Chondrocyte (in vitro differentiated cells): Measurements from ENCODE around the gene RTP1. TPM values are rescaled to one million over a fixed set of nuclear protein-coding genes. Genes with fewer than 3 reads are reported as not detected.
A peak's percentile ranks its signal among the peaks of the same experiment; 100 is the strongest.

Source experiments
- DNase-seq: peaks from one replicate; pipeline ENCODE4 v3.0.0; 2021; ENCODE audit warnings: mixed read lengths, low spot score
- H3K27ac Mint-ChIP-seq: one replicate; pipeline ENCODE4 v1.8.0; 2021; ENCODE audit warnings: mild to moderate bottlenecking, moderate library complexity, mixed read lengths; ENCODE audit not compliant: unreplicated experiment
- H3K27me3 Mint-ChIP-seq: 2 replicates; pipeline ENCODE4 v1.8.0; 2021; ENCODE audit warnings: low read depth, mixed read lengths
- H3K36me3 Mint-ChIP-seq: 2 replicates; pipeline ENCODE4 v1.8.0; 2021; ENCODE audit warnings: low read depth, mixed read lengths
- H3K4me1 Mint-ChIP-seq: 2 replicates; pipeline ENCODE4 v1.8.0; 2021; ENCODE audit warnings: low read depth, mild to moderate bottlenecking, mixed read lengths
- H3K4me3 Mint-ChIP-seq: one replicate; pipeline ENCODE4 v1.8.0; 2021; ENCODE audit warnings: mild to moderate bottlenecking, moderate library complexity, mixed read lengths; ENCODE audit not compliant: unreplicated experiment
- H3K9me3 Mint-ChIP-seq: 2 replicates; pipeline ENCODE4 v1.8.0; 2021; ENCODE audit warnings: low read depth, mixed read lengths
- CTCF ChIP-seq: fragments of 200-600 bp; sonication (generic); IDR thresholded peaks from 2 replicates; pipeline ENCODE4 v1.5.0; 2021; ENCODE audit warnings: antibody characterized with exemption, mild to moderate bottlenecking, moderate library complexity
- total RNA-seq: library from RNA; stranded (reverse); gene quantifications from 3 replicates; pipeline ENCODE4 v1.2.1, GENCODE V29; 2021

The RTP1 gene
- total RNA-seq, 1 donor from 2014 or later = not detected

GRCh38 chr3:187181454-187182170 lies 15.7 kb upstream of the RTP1 start:
- peaks cover 27% of the 10 kb centered on the region for H3K4me1 Mint-ChIP-seq
- no peak overlapping the region for H3K4me3 Mint-ChIP-seq
- H3K27ac Mint-ChIP-seq = no peak overlapping the region
- peaks cover 2% of the 10 kb centered on the region for H3K9me3 Mint-ChIP-seq
- TF ChIP-seq CTCF = no peak
- no peaks in the 10 kb centered on the region for H3K36me3 Mint-ChIP-seq
- peaks cover 4% of the 10 kb centered on the region for H3K27me3 Mint-ChIP-seq
- no peak for DNase-seq

DNA sequence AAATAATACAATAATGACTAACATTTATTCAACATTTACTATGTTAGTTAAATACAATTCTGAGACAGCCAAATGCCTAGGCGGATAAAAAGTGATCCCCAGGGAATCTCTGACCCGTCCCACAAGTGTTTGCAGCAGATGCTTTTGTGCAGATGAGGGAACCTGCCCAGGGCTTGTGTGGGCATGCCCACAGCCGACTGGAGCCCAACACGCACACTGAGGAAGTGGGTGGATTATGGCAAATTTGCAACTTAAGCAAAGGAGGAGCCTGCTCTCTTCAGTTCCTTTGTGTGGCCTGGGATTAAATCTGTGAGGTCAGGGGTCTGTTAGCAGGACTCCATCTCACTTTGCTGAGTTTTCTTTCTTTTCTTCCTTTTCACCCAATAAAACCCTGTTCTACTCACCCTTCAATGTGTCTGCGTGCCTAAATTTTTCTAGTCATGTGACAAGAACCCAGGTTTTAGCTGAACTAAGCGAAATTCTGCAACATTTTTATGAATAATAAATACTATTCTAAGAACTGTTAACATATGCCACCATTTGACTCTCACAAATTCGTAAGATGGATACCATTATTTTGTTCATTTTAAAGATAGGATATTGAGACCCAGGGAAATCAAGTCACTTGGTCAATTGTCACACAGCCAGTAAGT lies 13.9 kb upstream of the RTP1 start:
- DNase-seq = no peak
- no peak overlapping the region for H3K27ac Mint-ChIP-seq
- TF ChIP-seq CTCF = no peak
- peaks cover 43% of the 10 kb centered on the region for H3K4me1 Mint-ChIP-seq
- peaks cover 2% of the 10 kb centered on the region for H3K9me3 Mint-ChIP-seq
- H3K36me3 Mint-ChIP-seq = no peaks in the 10 kb centered on the region
- peaks cover 4% of the 10 kb centered on the region for H3K27me3 Mint-ChIP-seq
- H3K4me3 Mint-ChIP-seq = no peak overlapping the region

- Mint-ChIP-seq H3K4me1 (peaks cover 45% of the 10 kb centered on the region), H3K9me3 (peaks cover 2% of the 10 kb centered on the region), H3K27ac (no peak overlapping the region), H3K36me3 (no peaks in the 10 kb centered on the region), H3K4me3 (no peak overlapping the region), H3K27me3 (peaks cover 4% of the 10 kb centered on the region)
- TF ChIP-seq CTCF = no peak
- DNase-seq = no peak
Observed at GRCh38 chr3:187183903-187184302, 13.4 kb upstream of the RTP1 start.

DNA sequence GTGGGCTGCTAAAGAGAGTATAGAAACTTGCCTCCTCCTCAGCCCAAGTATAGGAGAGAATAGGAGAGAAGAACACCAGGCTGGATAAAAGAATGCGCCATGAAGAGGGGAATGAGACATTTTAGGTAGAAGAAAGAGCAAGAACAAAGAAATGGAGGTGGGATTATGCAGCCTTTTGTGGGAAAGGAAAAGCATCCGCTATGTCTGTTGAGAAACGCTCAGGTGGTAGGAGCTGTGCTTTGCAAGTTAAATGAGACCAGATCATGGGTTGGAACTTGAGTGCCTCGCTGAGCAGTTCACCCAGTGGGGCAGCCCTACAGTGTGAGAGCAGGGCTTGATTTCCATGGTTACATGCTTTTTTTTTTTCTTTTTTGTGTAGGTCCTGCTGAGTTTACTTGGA lies 11.5 kb upstream of the RTP1 start:
- Mint-ChIP-seq H3K36me3 (no peaks in the 10 kb centered on the region), H3K27me3 (no peaks in the 10 kb centered on the region), H3K4me3 (no peak overlapping the region), H3K27ac (peak overlapping the region; percentile 49), H3K9me3 (peaks cover 2% of the 10 kb centered on the region), H3K4me1 (peaks cover 56% of the 10 kb centered on the region)
- no peak for TF ChIP-seq CTCF
- no peak for DNase-seq

- Mint-ChIP-seq H3K27me3 (no peaks in the 10 kb centered on the region), H3K9me3 (peaks cover 2% of the 10 kb centered on the region), H3K27ac (peak overlapping the region; percentile 80), H3K4me1 (peaks cover 56% of the 10 kb centered on the region), H3K36me3 (no peaks in the 10 kb centered on the region), H3K4me3 (no peak overlapping the region)
- DNase-seq = no peak
- no peak for TF ChIP-seq CTCF
Observed at GRCh38 chr3:187186375-187186774, 10.9 kb upstream of the RTP1 start.
